Mesenchymal stem cell (in vitro differentiated cells and primary cell): ENCODE measurements around the gene FLT1.
A peak's percentile ranks its signal among the peaks of the same experiment; 100 is the strongest.

Source experiments
- DNase-seq: peaks from one replicate; pipeline ENCODE4 v3.0.0-alpha.2; 2013
- H2AFZ ChIP-seq: one replicate; pipeline ENCODE4 v1.6.1; 2013; ENCODE audit warnings: low read depth, mild to moderate bottlenecking, control low read depth, inconsistent platforms, low read length, moderate library complexity
- H2AK5ac ChIP-seq: 2 replicates; pipeline ENCODE4 v1.6.1; 2013; ENCODE audit warnings: low read length, moderate library complexity, mild to moderate bottlenecking, inconsistent platforms; ENCODE audit not compliant: severe bottlenecking
- H2BK120ac ChIP-seq: one replicate; pipeline ENCODE4 v1.6.1; 2013; ENCODE audit warnings: low read depth, mild to moderate bottlenecking, inconsistent platforms, low read length, moderate library complexity
- H2BK12ac ChIP-seq, 2 experiments: one replicate each; pipeline ENCODE4 v1.6.1; 2013; ENCODE audit warnings: inconsistent platforms in 2 of 2, low read length in 2 of 2, mild to moderate bottlenecking in 2 of 2, moderate library complexity in 2 of 2, control low read depth in 1 of 2
- H2BK15ac ChIP-seq: one replicate; pipeline ENCODE4 v1.6.1; 2013; ENCODE audit warnings: mild to moderate bottlenecking, low read depth, inconsistent platforms; ENCODE audit not compliant: poor library complexity, severe bottlenecking
- H2BK5ac ChIP-seq: 2 replicates; pipeline ENCODE4 v1.6.1; 2013; ENCODE audit warnings: low read depth, mild to moderate bottlenecking, low read length, control low read depth, inconsistent platforms; ENCODE audit not compliant: poor library complexity, severe bottlenecking
- H3K14ac ChIP-seq, 2 experiments: one replicate each; pipeline ENCODE4 v1.6.1; 2013; ENCODE audit warnings: inconsistent platforms in 2 of 2, low read length in 2 of 2, control low read depth in 1 of 2, mild to moderate bottlenecking in 1 of 2, moderate library complexity in 1 of 2
- H3K18ac ChIP-seq, 2 experiments: one replicate each; pipeline ENCODE4 v1.6.1; 2013; ENCODE audit warnings: inconsistent platforms in 2 of 2, low read length in 2 of 2, control low read depth in 1 of 2, low read depth in 1 of 2, mild to moderate bottlenecking in 1 of 2
- H3K23ac ChIP-seq, 2 experiments: one replicate each; pipeline ENCODE4 v1.6.1; 2013; ENCODE audit warnings: inconsistent platforms in 2 of 2, low read length in 2 of 2, mild to moderate bottlenecking in 2 of 2, moderate library complexity in 2 of 2, control low read depth in 1 of 2
- H3K27ac ChIP-seq: 2 replicates; pipeline ENCODE4 v1.5.1; 2013; ENCODE audit warnings: mild to moderate bottlenecking, moderate library complexity, low read length, control low read depth, inconsistent platforms; ENCODE audit not compliant: poor library complexity, severe bottlenecking
- H3K27me3 ChIP-seq, 2 experiments: 2 replicates each; pipeline versions ENCODE4 v1.6.1 to v1.7.0; 2013; ENCODE audit warnings: low read length in 2 of 2, mild to moderate bottlenecking in 2 of 2, moderate library complexity in 2 of 2, control low read depth in 1 of 2, inconsistent platforms in 1 of 2; ENCODE audit not compliant: control insufficient read depth in 1 of 2, insufficient read depth in 1 of 2
- H3K36me3 ChIP-seq, 2 experiments: 2 replicates each; pipeline versions ENCODE4 v1.6.1 to v1.7.0; 2013; ENCODE audit warnings: low read length in 2 of 2, control low read depth in 1 of 2, inconsistent platforms in 1 of 2, low read depth in 1 of 2, mild to moderate bottlenecking in 1 of 2; ENCODE audit not compliant: insufficient read depth in 2 of 2, control insufficient read depth in 1 of 2
- H3K4ac ChIP-seq, 2 experiments: one replicate each; pipeline ENCODE4 v1.6.1; 2013; ENCODE audit warnings: inconsistent platforms in 2 of 2, low read length in 2 of 2, mild to moderate bottlenecking in 2 of 2, moderate library complexity in 2 of 2, control low read depth in 1 of 2, low read depth in 1 of 2
- H3K4me1 ChIP-seq: 2 replicates; pipeline ENCODE4 v1.6.1; 2013; ENCODE audit warnings: low read depth, low read length, control low read depth; ENCODE audit not compliant: control insufficient read depth, insufficient read depth
- H3K4me2 ChIP-seq: 2 replicates; pipeline ENCODE4 v1.6.1; 2013; ENCODE audit warnings: low read length, mild to moderate bottlenecking, inconsistent platforms; ENCODE audit not compliant: poor library complexity, severe bottlenecking
- H3K4me3 ChIP-seq, 2 experiments: 2 replicates each; pipeline versions ENCODE4 v1.5.1 to v1.7.0; 2013; ENCODE audit warnings: low read length in 2 of 2, mild to moderate bottlenecking in 2 of 2, control low read depth in 1 of 2, low read depth in 1 of 2; ENCODE audit not compliant: insufficient read depth in 1 of 2
- H3K79me1 ChIP-seq: replicated peaks from 2 replicates; pipeline ENCODE4 v1.6.1; 2013; ENCODE audit warnings: mild to moderate bottlenecking, control low read depth, low read length, inconsistent platforms; ENCODE audit not compliant: poor library complexity, severe bottlenecking
- H3K9ac ChIP-seq: 2 replicates; pipeline ENCODE4 v1.7.0; 2013; ENCODE audit warnings: mild to moderate bottlenecking, low read length, moderate library complexity
- H3K9me3 ChIP-seq: 2 replicates; pipeline ENCODE4 v1.7.0; 2013; ENCODE audit warnings: mild to moderate bottlenecking, low read length; ENCODE audit not compliant: control insufficient read depth
- H4K8ac ChIP-seq: one replicate; pipeline ENCODE4 v1.6.1; 2013; ENCODE audit warnings: inconsistent platforms, mild to moderate bottlenecking, low read length, moderate library complexity
- H4K91ac ChIP-seq: one replicate; pipeline ENCODE4 v1.6.1; 2013; ENCODE audit warnings: mild to moderate bottlenecking, low read length, inconsistent platforms
- WGBS: methylation state at CpG from one replicate; pipeline ENCODE4 v1.1.7; 2013; ENCODE audit warnings: mixed read lengths; 5-methylcytosine and 5-hydroxymethylcytosine counted together

The FLT1 gene

DNA sequence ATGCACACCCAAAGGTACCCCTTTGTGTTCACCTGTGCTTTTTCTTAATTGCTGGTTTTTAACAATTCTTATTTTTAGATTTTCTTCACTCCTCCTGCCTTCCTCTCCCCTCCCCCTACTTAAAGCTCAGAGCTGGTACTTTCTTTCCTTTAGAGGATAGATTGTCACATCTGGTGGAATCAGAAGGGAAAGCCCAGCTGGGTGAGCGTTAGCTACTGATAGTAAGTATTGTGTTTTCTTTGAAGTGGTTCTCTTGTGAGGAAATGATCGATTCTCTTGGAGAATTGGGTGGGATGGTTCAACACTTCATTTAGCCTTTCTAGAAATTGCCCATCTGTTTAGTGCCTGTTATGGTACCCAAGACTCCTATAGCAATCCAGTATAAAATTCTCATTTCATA is 84.8 kb downstream of the FLT1 start:
- no peak overlapping the region for H2AK5ac ChIP-seq
- H3K18ac ChIP-seq = peak overlapping the region in 1 of 2 experiments; percentile 21
- H4K91ac ChIP-seq = no peak overlapping the region
- no peak overlapping the region for H2AFZ ChIP-seq
- H3K4ac ChIP-seq = no peak overlapping the region
- H3K27me3 ChIP-seq = peaks cover 0 to 4% of the 10 kb centered on the region in 2 experiments
- no peak overlapping the region for H3K27ac ChIP-seq
- DNase-seq = no peak
- H3K4me2 ChIP-seq = no peak overlapping the region
- no peak overlapping the region for H2BK120ac ChIP-seq
- H2BK15ac ChIP-seq = no peak overlapping the region
- no peak overlapping the region for H3K14ac ChIP-seq
- H3K23ac ChIP-seq = no peak overlapping the region
- no peak overlapping the region for H3K9ac ChIP-seq
- no peak overlapping the region for H2BK5ac ChIP-seq
- WGBS = 67% methylated on average over 1 of the region's 2 CpGs
- no peak overlapping the region for H3K4me3 ChIP-seq
- no peaks in the 10 kb centered on the region for H3K4me1 ChIP-seq
- H3K79me1 ChIP-seq = no peaks in the 10 kb centered on the region
- H2BK12ac ChIP-seq = no peak overlapping the region
- no peaks in the 10 kb centered on the region for H3K9me3 ChIP-seq
- H4K8ac ChIP-seq = no peak overlapping the region
- H3K36me3 ChIP-seq = no peaks in the 10 kb centered on the region

DNA sequence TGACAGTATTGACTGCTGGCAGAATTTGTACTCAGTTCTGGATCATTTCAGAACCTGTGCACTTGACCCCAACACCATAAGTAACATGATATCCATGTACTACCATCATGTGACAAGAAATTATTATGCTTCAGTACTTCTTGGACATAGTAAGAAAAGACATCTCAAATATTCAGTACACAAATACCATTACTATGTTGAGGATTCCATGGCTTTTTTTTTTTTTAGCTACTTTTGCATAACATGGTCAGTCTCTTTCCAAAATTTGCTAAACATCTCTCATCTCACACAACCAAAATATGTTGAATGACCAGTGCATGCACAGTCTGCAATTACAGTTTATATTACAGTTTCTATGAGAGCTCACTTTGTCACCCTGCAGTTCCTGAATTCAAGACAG is 85.3 kb downstream of the FLT1 start:
- H3K4me3 ChIP-seq = no peak overlapping the region
- no peaks in the 10 kb centered on the region for H3K4me1 ChIP-seq
- H3K9ac ChIP-seq = no peak overlapping the region
- H3K4ac ChIP-seq = no peak overlapping the region
- DNase-seq = no peak
- no peak overlapping the region for H2AFZ ChIP-seq
- no peaks in the 10 kb centered on the region for H3K9me3 ChIP-seq
- H3K23ac ChIP-seq = no peak overlapping the region
- H2AK5ac ChIP-seq = no peak overlapping the region
- H2BK5ac ChIP-seq = no peak overlapping the region
- H3K36me3 ChIP-seq = no peaks in the 10 kb centered on the region
- H3K27ac ChIP-seq = no peak overlapping the region
- no peak overlapping the region for H4K8ac ChIP-seq
- no peak overlapping the region for H3K14ac ChIP-seq
- H2BK120ac ChIP-seq = no peak overlapping the region
- no peak overlapping the region for H2BK15ac ChIP-seq
- H3K27me3 ChIP-seq = peaks cover 0 to 4% of the 10 kb centered on the region in 2 experiments
- peak overlapping the region in 1 of 2 experiments; percentile 21 for H3K18ac ChIP-seq
- no peak overlapping the region for H2BK12ac ChIP-seq
- no peak overlapping the region for H3K4me2 ChIP-seq
- H3K79me1 ChIP-seq = no peaks in the 10 kb centered on the region
- H4K91ac ChIP-seq = no peak overlapping the region

DNA sequence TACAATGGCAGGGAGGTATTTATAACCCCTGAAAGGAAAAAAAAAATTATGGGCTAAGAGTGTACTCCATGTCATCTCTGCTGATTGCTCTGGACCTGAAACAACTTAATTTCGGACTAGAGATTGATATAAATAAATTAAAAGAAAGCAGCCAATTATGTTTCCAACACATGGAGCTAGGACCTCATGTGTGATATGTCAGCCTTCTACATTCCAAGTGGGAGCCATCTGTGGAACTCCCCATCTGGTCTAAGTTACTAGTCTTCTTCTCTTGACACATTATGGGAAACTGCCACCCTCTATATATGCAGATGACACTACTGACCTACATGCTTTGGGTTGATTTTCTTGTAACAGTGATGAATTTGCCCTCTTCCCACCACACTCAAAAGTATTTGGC is 86.1 kb downstream of the FLT1 start:
- Histone ChIP-seq H3K4ac (no peak overlapping the region), H3K27ac (no peak overlapping the region), H3K4me1 (no peaks in the 10 kb centered on the region), H3K9me3 (no peaks in the 10 kb centered on the region), H3K27me3 (peaks cover 0 to 4% of the 10 kb centered on the region in 2 experiments), H3K4me3 (no peak overlapping the region), H2BK15ac (no peak overlapping the region), H3K9ac (no peak overlapping the region), H3K36me3 (no peaks in the 10 kb centered on the region), H2BK12ac (peak overlapping the region in 1 of 2 experiments; percentile 94), H4K8ac (no peak overlapping the region), H3K4me2 (no peak overlapping the region), H3K14ac (no peak overlapping the region), H2BK5ac (no peak overlapping the region), H2AK5ac (no peak overlapping the region), H4K91ac (no peak overlapping the region), H2BK120ac (no peak overlapping the region), H3K18ac (peak overlapping the region in 1 of 2 experiments; percentile 58), H3K23ac (no peak overlapping the region), H3K79me1 (no peaks in the 10 kb centered on the region), H2AFZ (no peak overlapping the region)
- WGBS = no CpG with 5 or more reads among the region's 1 CpG
- peak; percentile 18 for DNase-seq

DNA sequence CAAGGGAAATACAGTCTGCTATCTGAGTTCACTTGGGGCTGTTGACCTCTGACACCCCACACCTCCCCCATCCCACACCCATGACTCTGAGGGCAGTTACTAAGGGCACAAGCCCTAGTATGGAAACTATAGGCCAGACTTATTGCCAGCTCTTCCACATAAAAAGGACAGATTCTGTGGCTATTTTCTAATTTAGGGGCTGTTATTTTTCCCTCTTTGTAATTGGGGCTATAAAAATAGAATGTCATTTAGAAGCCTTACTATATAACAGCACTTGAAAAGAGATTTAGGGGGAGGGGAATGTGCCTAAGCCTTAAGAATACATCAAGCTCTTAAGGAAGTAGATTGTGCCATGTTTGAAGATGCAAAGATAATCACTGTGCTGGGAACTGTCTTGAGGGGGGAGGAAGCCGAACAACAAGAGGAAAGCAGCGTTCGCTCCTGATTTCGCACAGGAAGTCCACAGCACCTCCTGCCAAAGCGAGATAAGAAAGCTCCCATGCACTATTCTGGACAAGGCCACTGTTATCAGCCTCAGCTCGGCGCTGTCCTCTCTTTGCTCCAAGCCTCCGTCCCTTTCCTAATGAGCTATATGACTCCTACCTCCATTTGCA is 86.6 kb downstream of the FLT1 start:
- peak overlapping the region; percentile 91 for H4K8ac ChIP-seq
- no peaks in the 10 kb centered on the region for H3K4me1 ChIP-seq
- no peak overlapping the region for H2BK5ac ChIP-seq
- no peak overlapping the region for H3K4me2 ChIP-seq
- H2BK12ac ChIP-seq = peak overlapping the region in 1 of 2 experiments; percentile 94
- H3K18ac ChIP-seq = peak overlapping the region; percentile 58 to 82
- DNase-seq = peak; percentile 28
- H3K27me3 ChIP-seq = peaks cover 0 to 4% of the 10 kb centered on the region in 2 experiments
- no peak overlapping the region for H3K27ac ChIP-seq
- no peak overlapping the region for H3K4me3 ChIP-seq
- H2BK120ac ChIP-seq = no peak overlapping the region
- peak overlapping the region in 1 of 2 experiments; percentile 49 for H3K4ac ChIP-seq
- H2BK15ac ChIP-seq = no peak overlapping the region
- no peaks in the 10 kb centered on the region for H3K36me3 ChIP-seq
- H3K23ac ChIP-seq = no peak overlapping the region
- no peak overlapping the region for H2AK5ac ChIP-seq
- H3K9ac ChIP-seq = no peak overlapping the region
- H4K91ac ChIP-seq = no peak overlapping the region
- H3K14ac ChIP-seq = no peak overlapping the region
- no peaks in the 10 kb centered on the region for H3K79me1 ChIP-seq
- H2AFZ ChIP-seq = no peak overlapping the region
- 6% methylated on average over 8 of the region's 8 CpGs for WGBS
- no peaks in the 10 kb centered on the region for H3K9me3 ChIP-seq
